Ecto neural progenitor cell (in vitro differentiated cells): Measurements from ENCODE around the gene ADM.
A peak's percentile ranks its signal among the peaks of the same experiment; 100 is the strongest.

Experiments used
- DNase-seq: peaks from one replicate; pipeline ENCODE4 v3.0.0-alpha.2; 2018; ENCODE audit warnings: low spot score

Gene ADM

DNA sequence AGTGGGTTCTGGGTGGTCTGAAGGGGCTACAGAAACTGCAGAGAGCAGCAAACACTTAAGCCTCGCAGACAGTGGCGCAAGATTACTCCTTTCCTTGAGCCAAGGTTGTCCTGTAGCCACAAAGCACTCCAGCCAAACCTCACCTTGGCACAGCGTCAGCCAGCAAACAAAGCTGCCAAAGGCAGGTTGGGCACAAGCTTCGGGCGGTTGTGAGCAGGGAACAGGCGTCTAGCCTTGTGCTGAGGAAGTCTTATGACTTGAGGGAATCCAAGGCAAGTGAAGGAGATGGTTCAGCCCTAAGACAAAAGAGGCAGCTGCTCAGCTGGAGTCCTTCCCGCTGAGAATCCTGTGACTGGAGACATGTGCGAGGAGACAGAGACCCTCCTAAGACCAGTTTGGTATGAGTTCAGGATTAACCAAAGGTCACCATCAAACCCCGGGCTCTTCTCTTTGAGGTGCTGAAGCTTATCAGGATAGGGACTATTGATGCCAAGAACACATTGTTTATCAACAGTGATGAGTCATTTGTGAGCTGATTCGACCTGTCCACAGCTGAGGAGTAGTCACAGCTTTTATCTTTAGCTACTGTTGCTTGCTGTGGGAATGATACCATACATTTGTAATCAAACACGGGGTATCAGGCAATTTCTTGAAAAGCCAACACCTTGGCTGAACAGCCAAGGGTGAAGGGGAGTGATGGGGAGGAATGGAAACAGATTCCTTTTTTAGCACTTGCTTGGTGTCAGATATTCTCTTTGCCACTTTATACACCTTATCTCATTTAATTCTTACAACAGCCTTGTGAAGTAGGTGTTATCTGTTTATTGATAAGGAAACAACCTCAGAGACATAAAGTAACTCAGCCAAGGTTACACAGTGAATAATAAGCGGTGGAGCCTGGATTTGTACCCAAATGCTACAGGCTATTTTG, 4.6 kb downstream of the ADM start:
- DNase-seq = no peak

DNA sequence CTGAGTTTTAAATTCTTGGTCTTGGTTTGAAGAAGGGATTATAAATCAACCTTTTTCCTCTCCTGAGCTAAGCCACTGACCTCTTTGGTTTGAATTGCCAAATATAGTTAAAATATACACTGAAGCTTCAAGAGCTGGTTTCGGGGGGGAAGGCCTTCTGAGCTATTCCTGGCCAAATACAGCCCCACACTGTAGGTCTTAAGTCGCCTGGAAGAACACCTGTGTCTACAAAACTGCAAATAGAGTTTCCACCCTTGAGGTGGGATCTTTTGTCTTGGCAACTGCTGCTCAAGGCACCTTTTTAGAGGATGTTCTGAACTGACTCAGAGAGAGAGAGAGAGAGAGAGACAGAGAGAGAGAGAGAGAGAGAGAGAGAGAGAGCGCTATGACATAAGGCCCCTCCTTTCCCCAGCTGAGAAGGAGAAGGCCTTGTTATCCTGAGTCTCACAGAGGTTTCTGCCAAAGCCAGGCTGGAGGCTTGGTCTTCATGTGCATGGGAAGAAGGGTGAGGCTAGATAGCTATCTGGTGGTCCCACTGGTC, 5.5 kb downstream of the ADM start:
- no peak for DNase-seq

DNA sequence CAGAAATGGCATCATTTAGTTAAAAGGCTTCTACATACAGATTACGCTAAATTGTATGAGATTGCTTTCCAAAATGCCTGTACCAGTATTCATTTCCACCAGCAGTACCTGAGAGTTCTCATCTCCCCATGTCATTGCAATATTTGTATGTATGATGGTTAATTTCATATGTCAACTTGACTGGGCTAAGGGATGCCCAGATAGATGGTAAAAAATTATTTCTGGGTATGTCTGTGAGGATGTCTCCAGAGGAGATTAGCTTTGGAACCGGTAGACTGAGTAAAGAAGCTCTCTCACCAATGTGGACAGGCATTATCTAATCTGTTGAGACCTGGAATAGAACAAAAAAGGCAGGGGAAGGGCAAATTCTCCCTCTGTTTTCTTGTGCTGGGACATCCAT, 6.9 kb downstream of the ADM start:
- DNase-seq = no peak

DNA sequence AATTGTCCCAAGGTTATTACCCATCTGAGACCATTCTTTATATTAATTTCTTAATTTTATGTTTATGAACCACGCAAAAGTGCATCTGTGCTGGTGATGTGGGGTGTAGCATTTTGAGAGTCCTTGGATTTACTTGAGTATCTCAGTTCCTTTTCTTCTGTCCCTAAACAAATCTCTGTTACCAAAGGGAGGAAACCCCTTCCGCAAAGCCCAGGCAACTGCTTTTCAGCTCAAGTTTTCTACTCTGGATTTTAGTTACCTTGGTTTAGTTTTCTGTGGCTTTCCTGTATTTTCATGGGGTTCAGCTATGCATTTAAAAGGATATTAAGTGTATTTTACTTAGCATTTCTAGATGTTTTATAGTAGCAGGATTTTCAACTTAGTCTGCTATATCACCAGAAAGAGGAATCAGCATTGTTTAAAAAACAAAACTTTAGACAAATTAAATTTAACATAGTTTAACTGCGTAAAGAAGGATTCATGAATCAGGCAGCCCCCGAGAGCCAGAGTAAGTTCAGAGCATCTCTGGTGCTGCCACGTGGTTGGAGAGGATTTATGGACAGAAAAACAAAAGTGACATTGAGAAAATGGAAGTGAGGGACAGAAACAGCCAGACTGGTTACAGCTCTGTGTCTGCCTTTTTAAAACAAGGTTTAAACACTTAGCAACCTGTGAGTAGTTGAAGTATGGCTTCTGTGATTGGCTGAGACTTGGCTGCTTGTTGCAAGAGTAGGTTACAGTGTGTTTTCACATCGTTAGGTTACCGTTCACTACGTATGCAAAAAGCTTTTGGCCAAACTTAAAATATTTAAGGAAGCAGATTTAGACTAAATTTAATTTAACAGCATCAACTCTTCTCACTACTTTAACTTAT, 9.6 kb downstream of the ADM start:
- no peak for DNase-seq

DNA sequence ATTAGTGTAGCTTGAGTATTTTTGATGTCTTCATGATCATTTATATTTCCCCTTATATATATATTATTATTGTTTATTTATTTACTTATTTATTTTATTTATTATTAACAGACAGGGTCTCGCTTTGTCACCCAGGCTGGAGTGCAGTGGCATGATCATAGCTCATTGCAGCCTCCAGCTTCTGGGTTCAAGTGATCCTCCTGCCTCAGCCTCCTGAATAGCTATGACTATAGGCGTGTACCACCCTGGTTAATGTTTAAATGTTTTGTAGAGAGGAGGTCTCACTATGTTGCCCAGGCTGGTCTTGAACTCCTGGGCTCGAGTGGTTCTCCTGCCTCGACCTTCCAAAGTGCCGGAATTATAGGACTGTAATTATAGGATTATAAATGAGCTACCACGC, 10.2 kb downstream of the ADM start:
- DNase-seq = no peak

DNA sequence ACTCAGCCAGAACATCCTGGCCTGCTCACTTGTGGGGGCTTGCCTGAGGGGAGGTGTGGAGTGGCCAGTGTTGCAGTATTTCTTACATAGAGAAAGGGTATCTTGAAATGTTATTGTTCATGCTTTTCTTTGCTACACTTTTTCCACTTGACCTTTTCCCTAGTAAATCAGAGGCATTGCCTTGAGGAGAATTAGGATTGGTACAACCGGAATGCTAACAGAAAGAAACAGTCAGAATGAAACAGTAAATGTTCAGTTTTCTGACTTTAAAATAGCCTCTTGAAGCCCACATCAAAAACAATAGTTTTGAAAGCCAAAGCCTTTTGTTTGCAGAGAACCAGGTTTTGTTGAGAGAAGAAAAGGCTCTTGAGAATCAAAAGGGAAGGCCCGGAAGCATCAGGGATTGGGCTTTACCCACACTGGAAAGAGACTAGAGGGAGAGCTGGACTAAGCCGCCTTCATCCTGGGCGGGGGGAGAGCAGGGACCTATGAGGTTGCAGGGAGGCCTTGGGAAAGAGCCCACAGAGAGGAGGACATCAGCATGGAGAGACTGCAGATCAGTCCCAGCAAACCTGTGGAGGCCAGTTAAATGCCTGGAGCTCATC, 12.4 kb downstream of the ADM start:
- peak; percentile 72 for DNase-seq

DNA sequence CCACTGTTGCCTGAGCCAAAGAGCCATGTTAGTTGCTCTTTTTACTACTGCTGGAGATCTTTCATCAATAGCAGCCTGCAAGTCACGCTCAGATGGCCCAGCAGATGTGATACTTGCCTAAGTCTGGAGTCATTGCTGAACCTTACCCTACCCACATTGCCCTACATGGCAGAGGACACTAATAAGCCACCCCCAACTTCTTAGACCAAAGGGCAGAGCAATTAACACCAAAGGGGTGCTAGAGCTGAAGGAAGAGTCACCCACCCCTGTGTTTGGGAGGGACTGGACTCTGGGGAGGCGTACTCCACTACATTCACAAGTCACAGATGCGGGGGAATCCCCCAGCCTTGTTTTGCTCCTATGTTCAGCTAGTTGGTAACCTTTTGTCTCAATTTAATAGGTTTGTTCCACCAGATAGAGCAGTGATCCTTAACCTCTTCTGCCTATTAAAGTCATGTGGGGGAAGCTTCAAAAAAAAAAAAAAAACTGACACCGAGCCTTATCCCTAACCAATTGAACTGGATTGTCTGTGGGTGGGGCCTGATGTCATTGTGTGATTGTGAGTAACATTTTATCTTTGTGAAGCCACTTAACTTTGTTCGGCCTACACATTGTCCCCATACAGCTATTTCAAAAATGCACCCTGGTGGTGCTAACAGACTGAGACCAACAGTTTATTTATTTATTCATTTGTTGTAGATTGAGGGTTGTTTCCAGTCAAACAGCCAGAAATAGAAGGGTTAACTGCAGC, 13.1 kb downstream of the ADM start:
- no peak for DNase-seq

DNA sequence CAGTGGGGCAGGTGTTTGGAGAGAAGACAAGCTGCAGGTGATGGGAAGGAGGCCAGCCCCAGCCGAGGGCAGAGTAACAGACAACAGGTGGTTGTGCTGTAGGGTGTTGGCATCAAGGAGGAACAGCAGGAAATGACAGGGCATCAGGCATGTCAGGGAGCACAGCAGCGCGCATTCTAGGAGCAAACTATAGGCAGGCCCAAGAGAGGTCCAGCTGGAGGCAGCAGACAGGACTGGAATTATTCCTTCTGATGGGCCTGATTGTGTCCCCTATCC, 13.6 kb downstream of the ADM start:
- DNase-seq = no peak

DNA sequence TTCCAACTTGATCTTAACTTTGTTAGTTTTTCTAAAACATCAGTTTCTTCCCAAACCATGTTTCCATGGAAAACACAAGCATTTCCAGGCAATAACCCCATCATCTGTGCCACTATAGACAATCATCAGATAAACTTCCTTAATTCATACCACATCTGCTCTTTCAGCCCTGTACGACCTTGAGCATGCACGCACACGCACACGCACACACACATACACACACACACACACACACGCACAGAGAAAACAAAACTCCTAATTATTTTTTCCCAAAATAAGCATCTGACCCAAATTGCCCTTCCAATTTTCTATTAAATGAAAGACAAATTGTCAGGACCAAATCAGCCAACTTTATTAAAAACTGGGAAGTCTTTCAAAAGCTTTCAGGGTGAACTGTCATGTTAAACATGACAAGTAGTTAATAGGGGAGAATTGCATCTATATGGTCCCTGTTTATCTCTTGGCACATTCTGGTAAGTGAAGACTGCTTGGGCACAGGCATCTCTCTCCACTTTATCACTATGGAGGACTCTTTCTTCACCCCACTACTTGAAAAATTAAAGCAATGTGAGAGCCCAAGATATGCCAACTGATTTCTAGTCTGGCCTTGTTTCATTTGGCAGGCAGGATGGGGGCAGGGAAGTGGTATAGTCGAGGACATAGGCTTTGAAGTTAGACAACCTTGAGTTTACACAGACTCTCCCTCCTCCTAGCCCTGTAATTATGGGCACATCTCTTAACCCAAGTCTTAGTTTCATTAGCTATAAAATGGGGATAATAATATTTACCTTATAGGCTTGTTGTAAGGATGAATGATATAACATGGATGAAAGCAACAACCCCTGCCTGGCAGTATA, 15.1 kb downstream of the ADM start:
- DNase-seq = no peak

DNA sequence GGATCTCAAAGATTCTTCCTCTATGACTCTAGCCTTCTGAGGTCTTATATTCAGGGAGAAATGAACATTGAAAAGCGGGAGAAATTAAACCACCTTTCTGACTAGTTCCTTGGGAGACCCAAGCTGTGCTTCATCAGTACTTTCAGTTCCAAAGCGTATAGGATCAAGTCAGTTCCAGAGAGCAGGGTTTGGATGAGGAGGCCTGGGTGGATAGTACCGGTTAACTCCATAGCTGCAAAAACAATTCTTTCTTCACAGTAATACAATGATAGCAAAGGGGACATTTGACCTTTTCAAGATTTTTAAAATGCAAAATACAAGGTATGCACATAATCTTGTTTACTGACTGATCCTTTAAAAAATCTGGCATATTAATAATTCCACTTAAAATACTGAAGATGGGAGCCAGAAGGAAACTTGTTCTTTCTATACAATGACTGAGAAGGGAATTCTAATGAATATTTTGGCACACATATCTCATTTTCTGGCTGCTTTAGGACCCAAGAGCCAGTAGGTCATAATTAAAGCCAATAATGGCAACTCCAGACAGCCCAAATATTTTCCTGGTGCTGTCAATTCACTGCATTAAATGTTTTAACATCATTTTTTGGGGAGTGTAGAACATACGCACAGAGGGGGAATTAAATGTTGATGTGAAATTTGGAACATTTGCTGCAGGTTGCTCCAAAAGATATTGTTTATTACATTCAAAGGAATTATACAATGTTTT, 16.0 kb downstream of the ADM start:
- no peak for DNase-seq

DNA sequence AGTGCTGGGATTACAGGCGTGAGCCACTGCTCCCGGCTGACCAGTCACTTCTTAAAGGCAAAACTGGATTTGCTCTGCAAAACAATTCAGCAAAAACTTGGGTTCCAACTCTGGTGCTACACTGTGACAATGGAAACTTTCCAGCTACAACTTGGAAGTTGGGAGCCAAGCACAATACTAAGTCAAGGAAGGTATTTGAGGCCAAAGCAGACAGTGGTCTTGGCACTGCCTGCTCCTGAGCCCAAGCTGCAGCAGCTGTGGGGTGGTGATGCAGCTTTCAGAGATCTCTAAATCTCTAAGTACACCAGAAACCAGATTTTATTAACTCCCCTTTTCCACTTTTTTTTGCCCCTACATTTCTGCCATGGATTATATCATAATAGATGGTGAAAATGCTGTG, 17.5 kb downstream of the ADM start:
- DNase-seq = no peak

DNA sequence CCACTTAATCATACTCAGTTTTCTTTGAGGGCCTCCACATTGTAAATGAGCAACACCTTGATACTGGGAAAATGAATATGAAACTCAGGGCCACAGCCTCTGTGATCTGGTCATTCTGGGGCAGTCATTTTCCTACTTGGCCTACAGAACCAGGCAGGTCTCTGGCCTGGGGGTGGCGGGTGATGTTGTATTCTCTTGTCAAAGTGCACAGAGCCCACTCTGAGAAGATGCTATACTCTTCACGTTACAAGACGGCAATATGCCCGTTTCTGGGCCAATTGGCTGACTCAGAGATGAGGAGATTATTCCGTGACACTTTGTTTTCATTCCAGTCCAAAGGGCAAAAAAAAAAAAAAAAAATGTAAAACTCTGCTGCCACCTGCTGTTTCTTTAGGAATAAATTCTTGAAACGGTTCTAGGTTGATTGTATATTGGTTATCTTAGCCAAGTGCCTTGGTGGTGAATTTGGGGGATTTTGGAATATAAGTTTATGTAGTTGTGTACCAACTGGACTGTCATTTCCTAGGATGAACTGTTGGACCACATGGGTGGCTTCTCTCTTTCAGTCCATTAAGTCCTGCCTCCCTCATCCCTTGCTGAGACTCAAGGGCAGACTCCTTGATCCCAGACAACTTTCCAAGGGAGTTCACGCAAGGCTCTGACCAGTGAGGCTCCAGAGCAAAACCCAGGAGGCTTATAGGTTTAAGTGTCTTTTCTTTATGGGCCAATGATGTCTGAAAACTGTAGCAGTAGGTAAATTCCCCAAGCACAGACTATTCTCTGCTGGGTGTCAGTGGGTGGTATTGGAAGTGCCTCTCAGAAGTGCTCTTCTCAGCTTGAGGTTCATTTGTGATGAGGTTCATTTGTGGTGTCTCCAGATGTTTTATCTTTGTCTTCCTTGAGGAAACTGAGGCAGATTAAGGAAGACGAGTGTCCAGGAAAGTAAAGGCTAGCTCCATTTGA, 18.2 kb downstream of the ADM start:
- DNase-seq = no peak

DNA sequence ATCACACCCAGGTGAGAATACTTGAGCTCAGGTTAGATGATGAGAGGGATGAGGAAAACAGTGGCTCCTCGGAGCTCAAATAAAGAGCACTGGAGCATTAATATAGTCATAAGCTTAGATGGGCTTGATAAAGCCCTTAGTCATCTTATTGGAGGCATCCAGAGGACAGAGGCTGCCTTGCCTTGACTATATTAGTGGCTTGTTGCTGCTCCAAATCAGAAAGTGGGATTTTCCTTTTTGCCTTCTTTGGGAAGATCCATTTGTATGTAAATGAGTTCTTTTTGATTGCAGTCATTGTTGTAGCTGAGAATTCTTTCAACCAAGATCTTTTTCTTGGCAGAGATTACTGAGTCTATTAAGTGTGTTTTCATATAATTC, 18.9 kb downstream of the ADM start:
- no peak for DNase-seq

DNA sequence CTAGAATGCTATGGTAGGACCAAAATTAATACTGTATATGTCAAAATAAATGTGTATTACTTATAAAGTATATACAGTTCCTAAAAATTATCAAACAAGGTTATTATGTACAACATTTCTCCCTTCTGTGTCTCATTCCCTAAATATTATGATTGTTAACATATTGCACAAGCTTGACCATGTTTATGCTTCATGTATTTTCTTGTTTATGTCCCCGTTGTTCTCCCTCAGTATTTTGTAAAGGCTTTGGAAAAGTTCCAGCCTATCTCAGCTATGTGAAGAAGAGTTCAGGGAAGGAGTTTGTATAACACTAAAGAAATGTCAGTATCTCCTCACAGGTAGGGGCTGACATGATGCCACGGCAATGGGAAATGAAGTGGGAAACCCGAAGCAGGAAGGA, 19.6 kb downstream of the ADM start:
- DNase-seq = no peak

DNA sequence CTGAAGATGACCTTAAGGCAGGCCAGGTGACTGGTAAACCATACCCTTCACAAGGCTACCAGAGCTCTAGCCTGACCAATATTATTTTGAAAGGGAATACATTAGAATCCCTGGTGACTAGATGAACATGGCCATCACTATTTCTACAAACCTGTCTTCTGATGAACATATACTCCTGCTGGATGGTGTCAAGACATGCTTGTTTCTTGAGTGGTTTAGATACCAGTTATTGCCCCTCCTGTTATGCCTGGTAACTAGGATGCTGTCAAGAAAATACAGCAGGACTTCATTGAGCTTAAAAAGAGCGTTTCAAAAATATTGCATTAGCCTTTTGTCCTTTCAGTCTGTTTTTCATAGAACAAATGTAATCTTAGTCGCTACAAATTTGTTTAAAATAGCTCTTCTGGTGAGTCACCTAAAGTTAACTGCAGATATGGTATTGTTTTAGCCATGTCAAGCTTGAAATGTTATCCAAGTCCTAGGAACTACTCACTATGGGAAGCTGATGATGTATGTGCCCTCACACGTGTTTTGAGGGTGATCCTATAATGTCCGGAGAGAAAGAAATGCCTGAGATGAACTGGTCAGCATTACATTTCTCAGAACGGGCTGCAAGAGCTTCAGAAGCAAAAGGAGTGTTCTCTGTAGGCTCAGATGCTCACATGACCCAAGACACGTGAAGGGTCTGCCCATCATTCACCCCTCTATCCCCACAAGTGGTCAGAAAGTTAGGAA, 20.6 kb downstream of the ADM start:
- DNase-seq = no peak

DNA sequence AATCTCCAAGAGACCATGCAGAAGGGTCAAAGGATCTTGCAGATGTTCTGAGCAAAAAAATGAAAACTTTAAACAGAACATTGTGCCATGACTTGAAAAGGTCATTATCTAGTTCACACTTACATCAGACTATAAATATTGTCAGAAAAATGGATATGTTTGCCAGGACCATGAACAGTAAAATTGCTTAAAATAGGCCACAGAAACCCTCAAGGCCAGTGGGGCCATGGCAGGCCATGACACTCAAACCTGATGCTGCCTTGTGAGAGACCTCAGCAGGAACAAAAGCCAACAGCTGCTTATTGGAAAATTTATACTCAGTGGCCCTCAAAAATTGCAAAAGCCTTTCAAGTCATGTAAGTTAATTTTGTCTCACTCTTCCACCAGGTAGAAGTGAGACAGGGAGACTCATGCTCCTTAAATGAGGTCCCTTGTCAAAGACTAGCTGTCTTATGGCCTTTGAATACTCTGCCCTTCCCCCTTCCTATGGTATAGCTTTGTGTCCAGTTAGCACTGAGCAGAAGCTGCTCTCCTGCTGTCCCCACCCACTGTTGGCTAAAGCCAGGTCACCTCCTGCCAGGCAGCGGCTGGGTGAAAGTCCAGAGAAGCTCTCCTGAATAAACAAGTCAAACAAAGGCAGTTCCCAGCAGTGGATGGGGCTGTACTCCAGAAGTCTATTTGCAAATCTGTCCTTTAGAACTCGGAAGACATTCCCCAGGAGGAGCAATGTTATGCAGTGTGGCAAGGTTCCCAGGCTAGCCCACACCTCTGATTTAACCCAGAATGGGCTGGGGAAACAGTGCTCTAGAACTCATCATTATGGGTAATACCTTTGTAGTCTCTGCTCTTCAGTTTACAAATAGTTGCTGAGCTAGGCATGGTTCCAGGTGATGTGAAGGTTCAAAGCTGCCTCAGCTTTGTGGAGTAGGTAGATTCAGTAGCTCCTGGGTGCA, 21.4 kb downstream of the ADM start:
- no peak for DNase-seq

DNA sequence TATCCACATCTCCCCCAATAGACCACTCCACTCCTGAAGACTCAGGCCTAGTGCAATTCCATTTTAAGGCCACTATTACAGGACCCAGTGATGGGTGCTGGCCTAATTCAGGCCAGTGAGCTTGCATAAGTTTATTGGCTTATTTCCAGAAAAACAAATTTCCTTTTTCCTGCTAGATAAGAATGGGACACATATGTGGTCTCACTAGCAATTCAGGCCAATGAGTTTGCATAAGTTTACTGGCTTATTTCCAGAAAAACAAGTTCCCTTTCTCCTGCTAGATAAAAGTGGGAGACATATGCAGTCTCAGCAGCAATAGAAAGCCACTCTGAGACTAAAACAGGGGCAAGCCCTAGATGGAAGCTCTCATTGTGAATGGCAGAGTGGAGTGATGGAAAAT, 22.4 kb downstream of the ADM start:
- DNase-seq = no peak
